ENCODE data around the gene TNFSF11. TPM values are rescaled to one million over a fixed set of nuclear protein-coding genes. Genes with fewer than 3 reads are reported as not detected.
A peak's percentile ranks its signal among the peaks of the same experiment; 100 is the strongest.

TNFSF11 gene
- total and polyA plus RNA-seq, 2 donors (not counting 3 experiments of a cell fraction or from before 2014, with no cell fraction given) = not detected

DNA sequence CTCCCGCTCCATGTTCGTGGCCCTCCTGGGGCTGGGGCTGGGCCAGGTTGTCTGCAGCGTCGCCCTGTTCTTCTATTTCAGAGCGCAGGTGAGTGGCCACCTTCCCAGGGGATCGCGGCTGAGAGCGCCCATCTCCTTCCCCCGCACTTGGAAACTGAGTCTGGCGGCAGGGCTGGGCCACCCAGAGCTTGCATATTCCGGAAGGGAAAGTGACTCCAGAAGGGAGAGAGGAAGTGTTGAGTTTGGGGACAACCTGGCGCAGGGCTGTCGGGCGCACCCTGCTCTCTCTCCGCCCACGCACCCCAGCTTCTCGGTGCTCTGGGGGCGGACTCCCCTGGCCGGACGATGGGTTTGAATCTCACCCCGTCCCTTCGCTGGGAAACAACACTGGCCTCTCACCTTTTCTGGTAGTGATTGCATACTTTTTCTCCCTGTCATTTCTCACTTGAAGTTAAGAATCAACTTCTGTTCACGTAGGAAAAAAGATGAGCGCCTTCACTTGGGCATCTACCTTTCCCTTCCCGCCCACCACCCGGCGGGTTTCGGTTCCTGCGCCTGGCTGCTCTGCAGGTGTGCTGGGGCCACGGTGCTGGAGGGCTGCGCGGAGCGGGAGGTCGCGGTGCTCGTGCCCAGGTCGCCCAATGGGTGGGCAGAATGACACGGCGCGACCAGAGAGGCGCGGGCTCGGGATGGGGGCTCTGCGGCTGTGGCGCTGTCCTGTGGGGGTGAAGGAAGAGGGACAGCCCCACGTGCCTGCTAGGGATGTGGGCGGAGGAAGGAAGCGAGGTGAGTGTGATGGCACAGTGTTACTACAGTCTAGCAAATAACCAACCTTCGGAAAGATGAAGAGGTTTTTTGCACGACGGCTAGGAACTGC, 721 bp downstream of the TNFSF11 start:
- Histone ChIP-seq H3K4me2 (ENCODE audit: insufficient read depth, low read length) (no peak overlapping the region), H3K27me3 (ENCODE audit: control insufficient read depth in 2 of 2, insufficient read depth in 2 of 2, low read length in 2 of 2) (peaks cover 36 to 59% of the 10 kb centered on the region in 2 experiments), H2AFZ (ENCODE audit: low read depth, low read length) (no peak overlapping the region), H4K20me1 (replicated peaks; ENCODE audit: control insufficient read depth, extremely low read depth, insufficient read depth, low read length) (no peaks in the 10 kb centered on the region), H3K36me3 (ENCODE audit: control insufficient read depth in 2 of 2, extremely low read depth in 1 of 2, insufficient read depth in 2 of 2, low read length in 2 of 2) (no peaks in the 10 kb centered on the region), H3K9me1 (replicated peaks; ENCODE audit: control insufficient read depth, extremely low read depth, insufficient read depth, low read length) (no peaks in the 10 kb centered on the region), H3K79me2 (ENCODE audit: control insufficient read depth, insufficient read depth, low read length) (no peaks in the 10 kb centered on the region), H3K27ac (ENCODE audit: insufficient read depth, low read depth, low read length) (no peak overlapping the region), H3K9ac (replicated peaks; ENCODE audit: extremely low read depth, insufficient read depth, low read length) (no peak overlapping the region), H3K4me3 (replicated peaks in 1 of 3; ENCODE audit: insufficient read depth in 1 of 3, low read depth in 1 of 3, low read length in 3 of 3) (no peak overlapping the region), H3K9me3 (replicated peaks; ENCODE audit: control insufficient read depth, insufficient read depth, low read length) (no peaks in the 10 kb centered on the region), H3K4me1 (ENCODE audit: control insufficient read depth, extremely low read depth, insufficient read depth, low read length) (no peaks in the 10 kb centered on the region)
- peak; percentile 71 for TF ChIP-seq EZH2 (IDR thresholded peaks at IDR 0.05; ENCODE audit: borderline replicate concordance, low read depth, low read length, severe bottlenecking)
- TF ChIP-seq JUN (IDR thresholded peaks at IDR 0.05; ENCODE audit: borderline replicate concordance, insufficient read depth, insufficient read length, low read depth) = no peak
- FAIRE-seq (no peak), DNase-seq (ENCODE audit: low read depth, low spot score) (no peak)
- dilution Hi-C loops (cut with MboI; ENCODE audit: extremely low pct_ligation_motif_present, low sequenced_read_pairs) = no loop called here
- CTCF ChIA-PET = interaction anchor here (1.0 kb wide), 1 partner anchor 243 kb away, joined by 5 read pairs; no protein-coding TSS in a partner anchor
- POLR2A ChIA-PET = no interaction called here
- BruUV-seq (replicated peaks) = no TSS peak
- intact Hi-C loops (cut with micrococcal nuclease) = no loop called here

DNA sequence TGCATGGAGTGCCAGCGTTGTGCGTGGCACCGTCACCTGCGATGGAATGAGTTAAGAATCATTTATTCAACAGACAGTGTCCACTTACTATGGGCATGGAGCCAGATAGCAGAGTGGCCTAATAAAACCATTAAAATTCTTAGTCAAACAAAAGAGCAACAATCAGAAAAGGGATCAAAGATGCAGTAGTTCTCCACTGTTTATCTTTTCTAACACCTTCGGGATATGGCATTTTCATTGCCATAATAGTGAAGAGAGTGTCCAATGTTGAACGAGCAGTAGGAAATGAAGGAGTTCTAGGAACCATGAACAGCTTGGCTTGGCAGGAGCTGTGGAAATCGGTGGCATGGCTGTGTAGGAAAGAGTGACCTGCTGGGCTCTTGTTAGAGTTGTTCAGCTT, 2.0 kb downstream of the TNFSF11 start:
- CTCF ChIA-PET = interaction anchor here (1.0 kb wide), 1 partner anchor 19 kb away, joined by 3 read pairs; no protein-coding TSS in a partner anchor
- peaks cover 37 to 62% of the 10 kb centered on the region in 2 experiments for H3K27me3 ChIP-seq (ENCODE audit: control insufficient read depth in 2 of 2, insufficient read depth in 2 of 2, low read length in 2 of 2)
- intact Hi-C loops (cut with micrococcal nuclease) = no loop called here
- H3K79me2 ChIP-seq (ENCODE audit: control insufficient read depth, insufficient read depth, low read length) = no peaks in the 10 kb centered on the region
- H3K4me1 ChIP-seq (ENCODE audit: control insufficient read depth, extremely low read depth, insufficient read depth, low read length) = no peaks in the 10 kb centered on the region
- no peak overlapping the region for H2AFZ ChIP-seq (ENCODE audit: low read depth, low read length)
- DNase-seq (ENCODE audit: low read depth, low spot score) = no peak
- no peak overlapping the region for H3K27ac ChIP-seq (ENCODE audit: insufficient read depth, low read depth, low read length)
- no TSS peak for BruUV-seq (replicated peaks)
- H3K9me3 ChIP-seq (replicated peaks; ENCODE audit: control insufficient read depth, insufficient read depth, low read length) = no peaks in the 10 kb centered on the region
- H3K4me2 ChIP-seq (ENCODE audit: insufficient read depth, low read length) = no peak overlapping the region
- no peaks in the 10 kb centered on the region for H3K36me3 ChIP-seq (ENCODE audit: control insufficient read depth in 2 of 2, extremely low read depth in 1 of 2, insufficient read depth in 2 of 2, low read length in 2 of 2)
- FAIRE-seq = no peak
- H3K9me1 ChIP-seq (replicated peaks; ENCODE audit: control insufficient read depth, extremely low read depth, insufficient read depth, low read length) = no peaks in the 10 kb centered on the region
- POLR2A ChIA-PET = no interaction called here
- TF ChIP-seq GATA2 (IDR thresholded peaks at IDR 0.05; ENCODE audit: insufficient read depth, insufficient read length, low read depth, low read length) (no peak), EZH2 (IDR thresholded peaks at IDR 0.05; ENCODE audit: borderline replicate concordance, low read depth, low read length, severe bottlenecking) (no peak), MYC (IDR thresholded peaks at IDR 0.05; ENCODE audit: low read depth, low read length) (no peak), JUN (IDR thresholded peaks at IDR 0.05; ENCODE audit: borderline replicate concordance, insufficient read depth, insufficient read length, low read depth) (no peak), POLR2A (IDR thresholded peaks at IDR 0.05; ENCODE audit: low read depth, low read length) (no peak), FOS (IDR thresholded peaks at IDR 0.05; ENCODE audit: borderline replicate concordance, insufficient read depth, low read length) (no peak), POLR2AphosphoS5 (IDR thresholded peaks at IDR 0.05; ENCODE audit: insufficient read depth, low read depth, low read length) (no peak)
- TF ChIP-seq, protein P1, sequence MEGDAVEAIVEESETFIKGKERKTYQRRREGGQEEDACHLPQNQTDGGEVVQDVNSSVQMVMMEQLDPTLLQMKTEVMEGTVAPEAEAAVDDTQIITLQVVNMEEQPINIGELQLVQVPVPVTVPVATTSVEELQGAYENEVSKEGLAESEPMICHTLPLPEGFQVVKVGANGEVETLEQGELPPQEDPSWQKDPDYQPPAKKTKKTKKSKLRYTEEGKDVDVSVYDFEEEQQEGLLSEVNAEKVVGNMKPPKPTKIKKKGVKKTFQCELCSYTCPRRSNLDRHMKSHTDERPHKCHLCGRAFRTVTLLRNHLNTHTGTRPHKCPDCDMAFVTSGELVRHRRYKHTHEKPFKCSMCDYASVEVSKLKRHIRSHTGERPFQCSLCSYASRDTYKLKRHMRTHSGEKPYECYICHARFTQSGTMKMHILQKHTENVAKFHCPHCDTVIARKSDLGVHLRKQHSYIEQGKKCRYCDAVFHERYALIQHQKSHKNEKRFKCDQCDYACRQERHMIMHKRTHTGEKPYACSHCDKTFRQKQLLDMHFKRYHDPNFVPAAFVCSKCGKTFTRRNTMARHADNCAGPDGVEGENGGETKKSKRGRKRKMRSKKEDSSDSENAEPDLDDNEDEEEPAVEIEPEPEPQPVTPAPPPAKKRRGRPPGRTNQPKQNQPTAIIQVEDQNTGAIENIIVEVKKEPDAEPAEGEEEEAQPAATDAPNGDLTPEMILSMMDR (IDR thresholded peaks at IDR 0.05; ENCODE audit: extremely low read depth in 1 of 2, insufficient read depth in 1 of 2, low read depth in 1 of 2, low read length in 2 of 2) = no peak
- TF ChIP-seq, protein P2, sequence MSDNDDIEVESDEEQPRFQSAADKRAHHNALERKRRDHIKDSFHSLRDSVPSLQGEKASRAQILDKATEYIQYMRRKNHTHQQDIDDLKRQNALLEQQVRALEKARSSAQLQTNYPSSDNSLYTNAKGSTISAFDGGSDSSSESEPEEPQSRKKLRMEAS (IDR thresholded peaks at IDR 0.05; ENCODE audit: insufficient read depth, insufficient read length) = no peak
- no peak overlapping the region for H3K4me3 ChIP-seq (replicated peaks in 1 of 3; ENCODE audit: insufficient read depth in 1 of 3, low read depth in 1 of 3, low read length in 3 of 3)
- no peaks in the 10 kb centered on the region for H4K20me1 ChIP-seq (replicated peaks; ENCODE audit: control insufficient read depth, extremely low read depth, insufficient read depth, low read length)
- dilution Hi-C loops (cut with MboI; ENCODE audit: extremely low pct_ligation_motif_present, low sequenced_read_pairs) = no loop called here
- no peak overlapping the region for H3K9ac ChIP-seq (replicated peaks; ENCODE audit: extremely low read depth, insufficient read depth, low read length)
